ENCODE data around the gene CUX1.

Gene CUX1

DNA sequence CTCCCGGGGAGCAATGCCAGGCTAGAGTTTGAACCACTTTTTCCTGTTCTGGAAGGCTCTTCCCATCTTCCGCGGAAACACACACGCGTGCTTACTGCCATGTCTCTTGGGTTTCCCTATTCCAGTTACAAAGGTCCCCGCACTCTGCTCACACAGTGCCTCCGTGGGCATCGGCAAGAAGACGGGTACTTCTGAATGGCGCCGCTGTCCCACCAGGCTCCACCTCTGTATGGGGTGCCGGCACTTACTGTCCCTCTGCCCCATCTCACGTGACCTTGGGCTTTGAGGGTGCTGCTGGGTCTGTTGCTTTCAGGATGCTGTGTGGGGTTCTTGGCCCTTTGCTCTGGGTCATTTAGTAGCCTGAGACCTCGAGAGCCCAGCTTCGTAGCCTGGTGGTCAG, 298.5 kb downstream of the CUX1 start:
- Histone ChIP-seq H3K27ac (ENCODE audit: poor library complexity, severe bottlenecking) (no peak overlapping the region), H3K4me1 (ENCODE audit: insufficient read depth, poor library complexity, severe bottlenecking) (no peaks in the 10 kb centered on the region), H3K9me3 (ENCODE audit: severe bottlenecking) (peaks cover 2% of the 10 kb centered on the region), H3K27me3 (ENCODE audit: insufficient read depth, poor library complexity, severe bottlenecking) (no peaks in the 10 kb centered on the region), H3K4me3 (ENCODE audit: severe bottlenecking) (no peak overlapping the region), H3K36me3 (ENCODE audit: low read depth) (peaks cover 11% of the 10 kb centered on the region; the same call in 1 of the 2 replicates)
- TF ChIP-seq, protein P1, sequence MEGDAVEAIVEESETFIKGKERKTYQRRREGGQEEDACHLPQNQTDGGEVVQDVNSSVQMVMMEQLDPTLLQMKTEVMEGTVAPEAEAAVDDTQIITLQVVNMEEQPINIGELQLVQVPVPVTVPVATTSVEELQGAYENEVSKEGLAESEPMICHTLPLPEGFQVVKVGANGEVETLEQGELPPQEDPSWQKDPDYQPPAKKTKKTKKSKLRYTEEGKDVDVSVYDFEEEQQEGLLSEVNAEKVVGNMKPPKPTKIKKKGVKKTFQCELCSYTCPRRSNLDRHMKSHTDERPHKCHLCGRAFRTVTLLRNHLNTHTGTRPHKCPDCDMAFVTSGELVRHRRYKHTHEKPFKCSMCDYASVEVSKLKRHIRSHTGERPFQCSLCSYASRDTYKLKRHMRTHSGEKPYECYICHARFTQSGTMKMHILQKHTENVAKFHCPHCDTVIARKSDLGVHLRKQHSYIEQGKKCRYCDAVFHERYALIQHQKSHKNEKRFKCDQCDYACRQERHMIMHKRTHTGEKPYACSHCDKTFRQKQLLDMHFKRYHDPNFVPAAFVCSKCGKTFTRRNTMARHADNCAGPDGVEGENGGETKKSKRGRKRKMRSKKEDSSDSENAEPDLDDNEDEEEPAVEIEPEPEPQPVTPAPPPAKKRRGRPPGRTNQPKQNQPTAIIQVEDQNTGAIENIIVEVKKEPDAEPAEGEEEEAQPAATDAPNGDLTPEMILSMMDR (IDR thresholded peaks at IDR 0.05; ENCODE audit: poor library complexity, severe bottlenecking): no peak
- ATAC-seq (ENCODE audit: low read depth): no peak
- DNase-seq (ENCODE audit: low spot score): no peak

DNA sequence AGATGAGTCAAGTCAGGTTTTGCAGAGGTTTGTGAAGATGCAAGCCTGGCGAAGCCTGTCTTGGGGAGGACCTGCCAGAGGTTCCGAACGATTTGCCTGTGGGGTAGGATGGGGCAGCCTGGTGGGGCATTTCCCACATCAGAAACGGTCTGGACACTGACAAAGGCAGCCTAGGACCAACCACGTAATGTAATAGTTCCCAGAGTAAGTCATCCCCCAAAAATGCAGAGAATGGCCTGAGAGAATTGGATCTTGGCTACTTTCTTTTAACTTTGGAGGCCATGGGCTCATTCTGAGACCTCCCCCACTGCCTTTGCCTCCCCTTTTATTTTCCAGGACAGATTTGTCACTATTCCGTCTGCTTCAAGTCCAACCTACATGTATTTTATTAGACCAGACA, 300.3 kb downstream of the CUX1 start:
- Histone ChIP-seq H3K4me3 (ENCODE audit: severe bottlenecking) (no peak overlapping the region), H3K27ac (ENCODE audit: poor library complexity, severe bottlenecking) (no peak overlapping the region), H3K27me3 (ENCODE audit: insufficient read depth, poor library complexity, severe bottlenecking) (no peaks in the 10 kb centered on the region), H3K36me3 (ENCODE audit: low read depth) (peaks cover 9% of the 10 kb centered on the region; the same call in 1 of the 2 replicates), H3K9me3 (ENCODE audit: severe bottlenecking) (peaks cover 2% of the 10 kb centered on the region), H3K4me1 (ENCODE audit: insufficient read depth, poor library complexity, severe bottlenecking) (peaks cover 13% of the 10 kb centered on the region)
- no peak for ATAC-seq (ENCODE audit: low read depth)
- no peak for DNase-seq (ENCODE audit: low spot score)
- TF ChIP-seq, protein P1 (IDR thresholded peaks at IDR 0.05; ENCODE audit: poor library complexity, severe bottlenecking): no peak

DNA sequence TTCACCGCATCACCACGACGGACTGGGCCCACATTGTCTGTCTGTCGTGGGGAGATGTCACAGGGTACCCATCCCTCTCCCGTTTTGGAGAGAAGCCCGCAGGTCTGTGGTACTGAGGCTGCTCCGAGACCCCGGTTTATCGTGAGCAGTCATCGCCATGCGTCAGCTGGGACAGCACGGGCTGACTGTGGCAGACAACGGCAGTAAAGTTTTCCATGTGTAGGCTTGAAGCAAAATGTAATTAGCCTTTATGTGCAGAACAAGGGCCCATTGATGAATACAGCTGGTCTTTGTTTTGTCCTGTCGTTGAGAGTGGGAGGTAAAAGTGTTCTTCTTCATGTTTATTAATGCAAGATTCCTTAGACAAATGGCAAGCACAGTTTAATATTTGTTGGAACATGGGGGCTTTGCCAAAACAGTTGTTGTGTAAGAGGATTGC, 301.8 kb downstream of the CUX1 start:
- Histone ChIP-seq H3K36me3 (ENCODE audit: low read depth) (peaks cover 6% of the 10 kb centered on the region; the same call in 1 of the 2 replicates), H3K9me3 (ENCODE audit: severe bottlenecking) (no peaks in the 10 kb centered on the region), H3K27me3 (ENCODE audit: insufficient read depth, poor library complexity, severe bottlenecking) (no peaks in the 10 kb centered on the region), H3K4me3 (ENCODE audit: severe bottlenecking) (no peak overlapping the region), H3K27ac (ENCODE audit: poor library complexity, severe bottlenecking) (no peak overlapping the region), H3K4me1 (ENCODE audit: insufficient read depth, poor library complexity, severe bottlenecking) (peaks cover 13% of the 10 kb centered on the region)
- DNase-seq (ENCODE audit: low spot score) (no peak), ATAC-seq (ENCODE audit: low read depth) (no peak)
- TF ChIP-seq, protein P1 (IDR thresholded peaks at IDR 0.05; ENCODE audit: poor library complexity, severe bottlenecking): no peak

DNA sequence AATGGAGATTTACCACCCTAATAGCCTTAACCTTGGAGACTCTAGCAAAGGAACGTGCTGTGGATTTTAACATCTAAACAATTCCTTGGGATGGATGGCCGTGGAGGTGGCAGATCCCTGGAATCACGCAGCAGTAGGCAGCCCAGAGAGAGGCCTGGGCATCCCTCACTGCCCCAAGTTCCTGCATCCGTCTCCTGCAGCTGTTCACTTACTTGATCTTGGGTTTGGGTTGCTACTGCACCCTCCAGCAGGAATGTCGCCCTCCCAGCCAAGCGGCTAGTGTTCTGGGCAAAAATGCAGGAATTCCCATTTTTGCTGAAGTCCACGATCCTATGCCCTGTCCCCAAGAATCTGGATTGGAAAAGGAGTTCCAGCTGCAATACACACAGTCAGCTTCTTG, 302.5 kb downstream of the CUX1 start:
- H3K27ac ChIP-seq (ENCODE audit: poor library complexity, severe bottlenecking): no peak overlapping the region
- H3K36me3 ChIP-seq (ENCODE audit: low read depth): peaks cover 6% of the 10 kb centered on the region; the same call in 1 of the 2 replicates
- TF ChIP-seq, protein P1 (IDR thresholded peaks at IDR 0.05; ENCODE audit: poor library complexity, severe bottlenecking): no peak
- H3K4me3 ChIP-seq (ENCODE audit: severe bottlenecking): no peak overlapping the region
- H3K4me1 ChIP-seq (ENCODE audit: insufficient read depth, poor library complexity, severe bottlenecking): peaks cover 15% of the 10 kb centered on the region
- no peak for ATAC-seq (ENCODE audit: low read depth)
- no peak for DNase-seq (ENCODE audit: low spot score)
- H3K9me3 ChIP-seq (ENCODE audit: severe bottlenecking): no peaks in the 10 kb centered on the region
- no peaks in the 10 kb centered on the region for H3K27me3 ChIP-seq (ENCODE audit: insufficient read depth, poor library complexity, severe bottlenecking)

DNA sequence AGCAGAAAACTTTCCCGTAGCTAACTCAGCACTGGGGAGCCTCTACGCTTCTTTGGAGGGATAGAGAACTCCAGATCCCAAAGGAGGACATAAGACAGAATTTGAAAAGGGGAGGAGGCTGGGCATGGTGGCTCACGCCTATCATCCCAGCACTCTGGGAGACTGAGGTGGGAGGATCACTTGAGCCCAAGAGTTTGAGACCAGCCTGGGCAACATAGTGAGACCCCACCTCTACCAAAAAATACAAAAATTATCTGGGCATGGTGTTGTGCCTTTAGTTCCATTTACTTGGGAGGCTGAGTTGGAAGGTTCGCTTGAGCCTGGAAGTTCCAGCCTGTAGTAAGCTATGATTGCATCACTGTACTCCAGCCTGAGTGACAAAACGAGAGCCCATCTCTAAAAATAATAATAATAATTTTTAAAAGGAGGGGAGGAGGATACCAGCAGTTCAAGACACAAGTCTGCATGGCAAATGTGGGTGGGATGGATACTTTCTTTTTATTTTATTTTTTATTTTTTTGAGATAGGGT, 303.3 kb downstream of the CUX1 start:
- DNase-seq (ENCODE audit: low spot score) (no peak), ATAC-seq (ENCODE audit: low read depth) (no peak)
- H3K4me3 ChIP-seq (ENCODE audit: severe bottlenecking): no peak overlapping the region
- no peaks in the 10 kb centered on the region for H3K36me3 ChIP-seq (ENCODE audit: low read depth)
- peaks cover 17% of the 10 kb centered on the region for H3K4me1 ChIP-seq (ENCODE audit: insufficient read depth, poor library complexity, severe bottlenecking)
- no peaks in the 10 kb centered on the region for H3K9me3 ChIP-seq (ENCODE audit: severe bottlenecking)
- no peak overlapping the region for H3K27ac ChIP-seq (ENCODE audit: poor library complexity, severe bottlenecking)
- TF ChIP-seq, protein P1 (IDR thresholded peaks at IDR 0.05; ENCODE audit: poor library complexity, severe bottlenecking): no peak
- no peaks in the 10 kb centered on the region for H3K27me3 ChIP-seq (ENCODE audit: insufficient read depth, poor library complexity, severe bottlenecking)

All from RWPE2 (cell line).